Stimulated activated CD4-positive, alpha-beta T cell treated with anti-CD3 and anti-CD28 coated beads, Interleukin-4, amount 100 ng/mL, for 48 hours (primary cell): ENCODE measurements around the gene FAM217A.
"Not testable (repeated sequence)": the region's sequence is repeated elsewhere in the genome, so short reads cannot be mapped to it uniquely, and the experiment has no call there.

Experiments
- DNase-seq, 2 donors: peaks; one replicate each; pipeline ENCODE4 v3.0.0-alpha.2; 2020; ENCODE audit warnings: low read depth in 2 of 2

The FAM217A gene

GRCh38 chr6:4078691-4079471, at the start of gene FAM217A:
Gene FAM217A (minus strand): TSS chr6:4079137. CDS start chr6:4077414, 1,723 bp downstream.
- no peak for DNase-seq

GRCh38 chr6:4128072-4128471, 49.1 kb upstream of the FAM217A start:
- DNase-seq = no peak

- DNase-seq = no peak
These were observed 47.3 kb upstream of the FAM217A start for GRCh38 chr6:4125933-4126864.

- DNase-seq = no peak
These were observed 46.6 kb upstream of the FAM217A start for GRCh38 chr6:4125500-4125899.

- DNase-seq = no peak
These were observed 45.4 kb upstream of the FAM217A start for GRCh38 chr6:4124351-4124750.

GRCh38 chr6:4115741-4116140, 36.8 kb upstream of the FAM217A start:
- DNase-seq = no peak

- no peak for DNase-seq
These were observed 35.2 kb upstream of the FAM217A start for GRCh38 chr6:4114123-4114522.

- DNase-seq = no peak
These were observed 34.7 kb upstream of the FAM217A start for GRCh38 chr6:4113649-4114048.

- DNase-seq = no peak
These were observed 33.4 kb upstream of the FAM217A start for GRCh38 chr6:4112366-4112765.

- DNase-seq = not testable (repeated sequence)
These were observed 30.5 kb upstream of the FAM217A start for GRCh38 chr6:4109363-4109815.

- no peak for DNase-seq
These were observed 29.7 kb upstream of the FAM217A start for GRCh38 chr6:4108561-4109093.

GRCh38 chr6:4107873-4108272, 28.9 kb upstream of the FAM217A start:
- no peak for DNase-seq

- no peak for DNase-seq
These were observed 27.1 kb upstream of the FAM217A start for GRCh38 chr6:4105980-4106536.

- no peak for DNase-seq
These were observed 25.0 kb upstream of the FAM217A start for GRCh38 chr6:4103929-4104328.

GRCh38 chr6:4102687-4103244, 23.8 kb upstream of the FAM217A start:
- no peak for DNase-seq

GRCh38 chr6:4101298-4101697, 22.4 kb upstream of the FAM217A start:
- DNase-seq = no peak

GRCh38 chr6:4100655-4101054, 21.7 kb upstream of the FAM217A start:
- DNase-seq = no peak

GRCh38 chr6:4093288-4093687, 14.4 kb upstream of the FAM217A start:
- no peak for DNase-seq

- no peak for DNase-seq
These were observed 13.0 kb upstream of the FAM217A start for GRCh38 chr6:4091941-4092340.

GRCh38 chr6:4090043-4090442, 11.1 kb upstream of the FAM217A start:
- not testable (repeated sequence) for DNase-seq

GRCh38 chr6:4088704-4089103, 9.8 kb upstream of the FAM217A start:
- DNase-seq = no peak

GRCh38 chr6:4085332-4085700, 6.4 kb upstream of the FAM217A start:
- DNase-seq = no peak
